ENCODE data around the gene CCDC185. TPM values are rescaled to one million over a fixed set of nuclear protein-coding genes. Genes with fewer than 3 reads are reported as not detected.
A peak's percentile ranks its signal among the peaks of the same experiment; 100 is the strongest.

Gene CCDC185
- total and polyA plus RNA-seq, 8 donors, result not detected

- Histone ChIP-seq H3K4me1 (peaks cover 0 to 9% (median 4%) of the 10 kb centered on the region in 4 donors), H3K27me3 (no peaks in the 10 kb centered on the region), H3K9me3 (no peaks in the 10 kb centered on the region), H3K27ac (no peak overlapping the region), H3K4me3 (no peak overlapping the region), H3K36me3 (no peaks in the 10 kb centered on the region)
- WGBS, 5 donors, result 24 to 43% (median 32%) methylated on average over 2 of the region's 2 CpGs
- no peak for TF ChIP-seq POLR2A (IDR thresholded peaks at IDR 0.05)
- no peak for TF ChIP-seq EP300 (IDR thresholded peaks at IDR 0.05)
- no peak for TF ChIP-seq CTCF (IDR thresholded peaks at IDR 0.05)
- TF ChIP-seq POLR2AphosphoS5 (IDR thresholded peaks at IDR 0.05), result no peak
- intact Hi-C loops (cut with DNase I; ENCODE audit: low total_unique reads), result no loop called here
- no peak for DNase-seq
Measured at GRCh38 chr1:223402790-223403142, 9.6 kb downstream of the CCDC185 start.

- intact Hi-C loops (cut with DNase I; ENCODE audit: low total_unique reads), result no loop called here
- 46 to 66% (median 60%) methylated on average over 3 of the region's 3 CpGs for WGBS, 5 donors
Measured at GRCh38 chr1:223403184-223403815, 10.1 kb downstream of the CCDC185 start.

GRCh38 chr1:223405507-223405906 lies 12.3 kb downstream of the CCDC185 start:
- no peaks in the 10 kb centered on the region for H3K27me3 ChIP-seq
- no peak overlapping the region for H3K4me3 ChIP-seq
- intact Hi-C loops (cut with DNase I; ENCODE audit: low total_unique reads), result no loop called here
- no peak overlapping the region for H3K27ac ChIP-seq
- H3K4me1 ChIP-seq, result peaks cover 0 to 9% (median 4%) of the 10 kb centered on the region in 4 donors
- H3K9me3 ChIP-seq, result no peaks in the 10 kb centered on the region
- no peaks in the 10 kb centered on the region for H3K36me3 ChIP-seq
- DNase-seq, result no peak
- WGBS, 5 donors, result 76 to 89% (median 82%) methylated on average over 3 of the region's 3 CpGs
- TF ChIP-seq CTCF (IDR thresholded peaks at IDR 0.05), result no peak
- TF ChIP-seq EP300 (IDR thresholded peaks at IDR 0.05), result no peak

More at GRCh38 chr1:223403184-223403815, 10.1 kb downstream of the CCDC185 start:
- H3K4me1 ChIP-seq, result peaks cover 0 to 9% (median 4%) of the 10 kb centered on the region in 4 donors
- H3K4me3 ChIP-seq, result no peak overlapping the region
- no peak for TF ChIP-seq CTCF (IDR thresholded peaks at IDR 0.05)
- TF ChIP-seq POLR2AphosphoS5 (IDR thresholded peaks at IDR 0.05), result no peak
- no peak for TF ChIP-seq EP300 (IDR thresholded peaks at IDR 0.05)
- no peak for TF ChIP-seq POLR2A (IDR thresholded peaks at IDR 0.05)
- H3K36me3 ChIP-seq, result no peaks in the 10 kb centered on the region
- H3K27me3 ChIP-seq, result no peaks in the 10 kb centered on the region
- H3K9me3 ChIP-seq, result no peaks in the 10 kb centered on the region
- DNase-seq, result peak in 1 of 2 donors; percentile 23
- H3K27ac ChIP-seq, result no peak overlapping the region

- DNase-seq, result no peak
Measured at GRCh38 chr1:223410036-223410435, 16.8 kb downstream of the CCDC185 start.

More at GRCh38 chr1:223410036-223410435, 16.8 kb downstream of the CCDC185 start:
- Histone ChIP-seq H3K4me3 (no peak overlapping the region), H3K36me3 (no peaks in the 10 kb centered on the region), H3K27ac (no peak overlapping the region), H3K9me3 (no peaks in the 10 kb centered on the region), H3K4me1 (no peaks in the 10 kb centered on the region), H3K27me3 (no peaks in the 10 kb centered on the region)
- intact Hi-C loops (cut with DNase I; ENCODE audit: low total_unique reads), result no loop called here
- TF ChIP-seq POLR2A (IDR thresholded peaks at IDR 0.05) (no peak), CTCF (IDR thresholded peaks at IDR 0.05) (no peak), POLR2AphosphoS5 (IDR thresholded peaks at IDR 0.05) (no peak), EP300 (IDR thresholded peaks at IDR 0.05) (no peak)

Measured in stomach (tissue), 9 donors.